Measurements from ENCODE around the gene GTF3C2. TPM values are rescaled to one million over a fixed set of nuclear protein-coding genes. Genes with fewer than 3 reads are reported as not detected.

GTF3C2 gene
- total RNA-seq, 4 donors from 2014 or later = 27.5 to 44.3 (median 31.6) TPM

GRCh38 chr2:27308359-27308881, 48.1 kb downstream of the GTF3C2 start, which contains the start of gene UCN:
TSS of gene UCN (minus strand) at chr2:27308445. CDS start at chr2:27307895, 550 bp downstream.
- WGBS = 43% methylated on average over 11 of the region's 25 CpGs
- Histone ChIP-seq H3K36me3 (peaks cover 6 to 79% (median 37%) of the 10 kb centered on the region in 4 donors), H3K4me3 (peak within 1 kb of the TSS in 2 of 4 donors; percentile 16 to 20), H3K4me1 (peaks cover 12 to 31% (median 28%) of the 10 kb centered on the region in 4 donors), H3K9me3 (no peaks in the 10 kb centered on the region), H3K27me3 (peaks cover 0 to 48% (median 31%) of the 10 kb centered on the region in 4 donors), H3K27ac (replicated peaks in 1 of 4) (no peak within 1 kb of the TSS)
- DNase-seq (ENCODE audit: extremely low spot score) = no peak
- intact Hi-C loops (cut with DNase I) = no loop called here
- TF ChIP-seq CTCF (IDR thresholded peaks at IDR 0.05) (no peak), POLR2AphosphoS5 (IDR thresholded peaks at IDR 0.05) (no peak), EP300 (IDR thresholded peaks at IDR 0.05) (no peak), POLR2A (IDR thresholded peaks at IDR 0.05; ENCODE audit: low read depth) (no peak)

- TF ChIP-seq CTCF (IDR thresholded peaks at IDR 0.05) (no peak), EP300 (IDR thresholded peaks at IDR 0.05) (no peak), POLR2A (IDR thresholded peaks at IDR 0.05; ENCODE audit: low read depth) (no peak), POLR2AphosphoS5 (IDR thresholded peaks at IDR 0.05) (no peak)
Observed at GRCh38 chr2:27307545-27308358, 48.8 kb downstream of the GTF3C2 start.

GRCh38 chr2:27307287-27307544, 49.3 kb downstream of the GTF3C2 start:
- no peak overlapping the region for H3K27ac ChIP-seq (replicated peaks in 1 of 4)
- intact Hi-C loops (cut with DNase I) = no loop called here
- H3K9me3 ChIP-seq = no peaks in the 10 kb centered on the region
- peaks cover 6 to 75% (median 31%) of the 10 kb centered on the region in 4 donors for H3K36me3 ChIP-seq
- DNase-seq (ENCODE audit: extremely low spot score) = no peak
- peaks cover 17 to 36% (median 33%) of the 10 kb centered on the region in 4 donors for H3K4me1 ChIP-seq
- TF ChIP-seq POLR2AphosphoS5 (IDR thresholded peaks at IDR 0.05) (no peak), POLR2A (IDR thresholded peaks at IDR 0.05; ENCODE audit: low read depth) (no peak), CTCF (IDR thresholded peaks at IDR 0.05) (no peak), EP300 (IDR thresholded peaks at IDR 0.05) (no peak)
- WGBS = 13% methylated on average over 3 of the region's 14 CpGs
- H3K4me3 ChIP-seq = no peak overlapping the region
- peaks cover 0 to 48% (median 31%) of the 10 kb centered on the region in 4 donors for H3K27me3 ChIP-seq

More at GRCh38 chr2:27307545-27308358, 48.8 kb downstream of the GTF3C2 start:
- no peak for DNase-seq (ENCODE audit: extremely low spot score)
- Histone ChIP-seq H3K27me3 (peaks cover 0 to 48% (median 31%) of the 10 kb centered on the region in 4 donors), H3K4me1 (peaks cover 17 to 36% (median 33%) of the 10 kb centered on the region in 4 donors), H3K27ac (replicated peaks in 1 of 4) (no peak overlapping the region), H3K9me3 (no peaks in the 10 kb centered on the region), H3K4me3 (peak overlapping the region in 2 of 4 donors; percentile 16 to 20), H3K36me3 (peaks cover 6 to 79% (median 35%) of the 10 kb centered on the region in 4 donors)
- 14% methylated on average over 17 of the region's 75 CpGs for WGBS
- intact Hi-C loops (cut with DNase I) = no loop called here

- H3K27ac ChIP-seq (replicated peaks in 1 of 4) = no peak overlapping the region
- TF ChIP-seq POLR2A (IDR thresholded peaks at IDR 0.05; ENCODE audit: low read depth) (no peak), POLR2AphosphoS5 (IDR thresholded peaks at IDR 0.05) (no peak)
- peaks cover 17 to 36% (median 33%) of the 10 kb centered on the region in 4 donors for H3K4me1 ChIP-seq
- WGBS = 4% methylated on average over 17 of the region's 51 CpGs
- no peak for DNase-seq (ENCODE audit: extremely low spot score)
- peak overlapping the region in 3 of 4 donors; percentile 3 to 28 (median 17) for H3K4me3 ChIP-seq
- H3K9me3 ChIP-seq = no peaks in the 10 kb centered on the region
- H3K36me3 ChIP-seq = peaks cover 6 to 72% (median 26%) of the 10 kb centered on the region in 4 donors
- H3K27me3 ChIP-seq = peaks cover 0 to 48% (median 31%) of the 10 kb centered on the region in 4 donors
- intact Hi-C loops (cut with DNase I) = no loop called here
Observed at GRCh38 chr2:27306573-27307286, 49.8 kb downstream of the GTF3C2 start.

GRCh38 chr2:27306136-27306535, 50.4 kb downstream of the GTF3C2 start:
- Histone ChIP-seq H3K9me3 (no peaks in the 10 kb centered on the region), H3K36me3 (peaks cover 6 to 72% (median 20%) of the 10 kb centered on the region in 4 donors), H3K4me1 (peaks cover 17 to 36% (median 33%) of the 10 kb centered on the region in 4 donors), H3K27ac (replicated peaks in 1 of 4) (no peak overlapping the region), H3K4me3 (peak overlapping the region in 1 of 4 donors; percentile 28), H3K27me3 (peaks cover 0 to 51% (median 31%) of the 10 kb centered on the region in 4 donors)
- 29% methylated on average over 11 of the region's 26 CpGs for WGBS
- TF ChIP-seq POLR2A (IDR thresholded peaks at IDR 0.05; ENCODE audit: low read depth) (no peak), EP300 (IDR thresholded peaks at IDR 0.05) (no peak), CTCF (IDR thresholded peaks at IDR 0.05) (no peak), POLR2AphosphoS5 (IDR thresholded peaks at IDR 0.05) (no peak)
- no peak for DNase-seq (ENCODE audit: extremely low spot score)
- intact Hi-C loops (cut with DNase I) = no loop called here

All from esophagus muscularis mucosa (tissue), 4 donors.